ENCODE results near the gene UGT2A3. TPM values are rescaled to one million over a fixed set of nuclear protein-coding genes. Genes with fewer than 3 reads are reported as not detected.

Gene UGT2A3
- total and polyA plus RNA-seq, 4 donors, result 16.3 to 41.4 (median 28.2) TPM

GRCh38 chr4:68948985-68949384 lies 2.6 kb downstream of the UGT2A3 start:
- Histone ChIP-seq H3K4me1 (ENCODE audit: control insufficient read depth in 4 of 4, insufficient read depth in 4 of 4, low read length in 3 of 4) (peaks cover 0 to 21% (median 5%) of the 10 kb centered on the region in 4 donors), H3K9me3 (ENCODE audit: control insufficient read depth in 4 of 4, low read length in 3 of 4) (no peaks in the 10 kb centered on the region), H3K4me3 (ENCODE audit: low read depth in 1 of 3, low read length in 3 of 3) (peak overlapping the region; percentile 25 to 54 (median 48)), H3K36me3 (ENCODE audit: control insufficient read depth in 4 of 4, insufficient read depth in 3 of 4, low read depth in 1 of 4, low read length in 3 of 4) (no peaks in the 10 kb centered on the region), H3K9ac (ENCODE audit: low read depth in 1 of 2, low read length in 2 of 2) (peak overlapping the region in 1 of 2 donors; percentile 45), H3K27me3 (ENCODE audit: control insufficient read depth in 4 of 4, insufficient read depth in 4 of 4, low read length in 3 of 4) (no peaks in the 10 kb centered on the region), H3K27ac (ENCODE audit: low read depth in 1 of 2, low read length in 2 of 2) (peak overlapping the region; percentile 32 to 54)
- TF ChIP-seq GABPA (IDR thresholded peaks at IDR 0.05 in 1 of 2, conservative IDR thresholded peaks at IDR 0.05 in 1 of 2) (no peak), HNF4G (IDR thresholded peaks at IDR 0.05) (no peak), RAD21 (IDR thresholded peaks at IDR 0.05) (no peak), ATF3 (IDR thresholded peaks at IDR 0.05) (no peak), JUND (IDR thresholded peaks at IDR 0.05) (no peak), NR2F2 (IDR thresholded peaks at IDR 0.05) (no peak), SP1 (IDR thresholded peaks at IDR 0.05) (peak; percentile 14), FOXA2 (IDR thresholded peaks at IDR 0.05) (no peak), EGR1 (IDR thresholded peaks at IDR 0.05; ENCODE audit: low read depth in 2 of 2) (no peak), TAF1 (conservative IDR thresholded peaks at IDR 0.05) (peak; percentile 23), HNF4A (conservative IDR thresholded peaks at IDR 0.05) (peak in 1 of 2 donors; percentile 30), RXRA (IDR thresholded peaks at IDR 0.05) (peak in 1 of 2 donors; percentile 35), MAX (IDR thresholded peaks at IDR 0.05) (no peak), FOXA1 (IDR thresholded peaks at IDR 0.05) (no peak), REST (IDR thresholded peaks at IDR 0.05) (no peak), YY1 (IDR thresholded peaks at IDR 0.05) (no peak)
- TF ChIP-seq, protein P1, sequence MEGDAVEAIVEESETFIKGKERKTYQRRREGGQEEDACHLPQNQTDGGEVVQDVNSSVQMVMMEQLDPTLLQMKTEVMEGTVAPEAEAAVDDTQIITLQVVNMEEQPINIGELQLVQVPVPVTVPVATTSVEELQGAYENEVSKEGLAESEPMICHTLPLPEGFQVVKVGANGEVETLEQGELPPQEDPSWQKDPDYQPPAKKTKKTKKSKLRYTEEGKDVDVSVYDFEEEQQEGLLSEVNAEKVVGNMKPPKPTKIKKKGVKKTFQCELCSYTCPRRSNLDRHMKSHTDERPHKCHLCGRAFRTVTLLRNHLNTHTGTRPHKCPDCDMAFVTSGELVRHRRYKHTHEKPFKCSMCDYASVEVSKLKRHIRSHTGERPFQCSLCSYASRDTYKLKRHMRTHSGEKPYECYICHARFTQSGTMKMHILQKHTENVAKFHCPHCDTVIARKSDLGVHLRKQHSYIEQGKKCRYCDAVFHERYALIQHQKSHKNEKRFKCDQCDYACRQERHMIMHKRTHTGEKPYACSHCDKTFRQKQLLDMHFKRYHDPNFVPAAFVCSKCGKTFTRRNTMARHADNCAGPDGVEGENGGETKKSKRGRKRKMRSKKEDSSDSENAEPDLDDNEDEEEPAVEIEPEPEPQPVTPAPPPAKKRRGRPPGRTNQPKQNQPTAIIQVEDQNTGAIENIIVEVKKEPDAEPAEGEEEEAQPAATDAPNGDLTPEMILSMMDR (IDR thresholded peaks at IDR 0.05; ENCODE audit: low read depth, low read length, missing input control), result no peak
- TF ChIP-seq, protein P2, sequence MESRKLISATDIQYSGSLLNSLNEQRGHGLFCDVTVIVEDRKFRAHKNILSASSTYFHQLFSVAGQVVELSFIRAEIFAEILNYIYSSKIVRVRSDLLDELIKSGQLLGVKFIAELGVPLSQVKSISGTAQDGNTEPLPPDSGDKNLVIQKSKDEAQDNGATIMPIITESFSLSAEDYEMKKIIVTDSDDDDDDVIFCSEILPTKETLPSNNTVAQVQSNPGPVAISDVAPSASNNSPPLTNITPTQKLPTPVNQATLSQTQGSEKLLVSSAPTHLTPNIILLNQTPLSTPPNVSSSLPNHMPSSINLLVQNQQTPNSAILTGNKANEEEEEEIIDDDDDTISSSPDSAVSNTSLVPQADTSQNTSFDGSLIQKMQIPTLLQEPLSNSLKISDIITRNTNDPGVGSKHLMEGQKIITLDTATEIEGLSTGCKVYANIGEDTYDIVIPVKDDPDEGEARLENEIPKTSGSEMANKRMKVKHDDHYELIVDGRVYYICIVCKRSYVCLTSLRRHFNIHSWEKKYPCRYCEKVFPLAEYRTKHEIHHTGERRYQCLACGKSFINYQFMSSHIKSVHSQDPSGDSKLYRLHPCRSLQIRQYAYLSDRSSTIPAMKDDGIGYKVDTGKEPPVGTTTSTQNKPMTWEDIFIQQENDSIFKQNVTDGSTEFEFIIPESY (IDR thresholded peaks at IDR 0.05), result no peak
- 53% methylated on average over 3 of the region's 3 CpGs for WGBS
- DNase-seq (ENCODE audit: low spot score), result no peak
